Choroid plexus epithelial cell (primary cell): ENCODE results near the gene HENMT1.

Experiments used
- DNase-seq: peaks from one replicate; pipeline ENCODE4 v3.0.0-alpha.2; 2010; ENCODE audit warnings: low read depth
- H3K4me3 ChIP-seq: 2 replicates; pipeline ENCODE4 v1.5.1; 2011; ENCODE audit warnings: low read depth, mild to moderate bottlenecking, control low read depth, low read length, moderate library complexity
- CTCF ChIP-seq: conservative IDR thresholded peaks from 2 replicates; pipeline ENCODE4 v1.5.1; 2011; ENCODE audit warnings: low read depth, mild to moderate bottlenecking, control low read depth, inconsistent platforms, low read length, moderate library complexity

The HENMT1 gene

GRCh38 chr1:108610073-108610472 lies 50.8 kb downstream of the HENMT1 start:
- no peak for TF ChIP-seq CTCF
- DNase-seq, result peak; percentile 33
- no peak overlapping the region for H3K4me3 ChIP-seq

GRCh38 chr1:108609483-108610049 lies 51.3 kb downstream of the HENMT1 start:
- DNase-seq, result peak; percentile 30
- no peak for TF ChIP-seq CTCF
- H3K4me3 ChIP-seq, result no peak overlapping the region

GRCh38 chr1:108606478-108606877 lies 54.4 kb downstream of the HENMT1 start:
- H3K4me3 ChIP-seq, result no peak overlapping the region
- no peak for DNase-seq
- no peak for TF ChIP-seq CTCF

- DNase-seq, result no peak
- no peak overlapping the region for H3K4me3 ChIP-seq
- TF ChIP-seq CTCF, result no peak
These were observed 55.3 kb downstream of the HENMT1 start for GRCh38 chr1:108605633-108606032.

- no peak for DNase-seq
- no peak for TF ChIP-seq CTCF
- H3K4me3 ChIP-seq, result no peak overlapping the region
These were observed 59.0 kb downstream of the HENMT1 start for GRCh38 chr1:108601708-108602410.

- DNase-seq, result no peak
- TF ChIP-seq CTCF, result no peak
- H3K4me3 ChIP-seq, result no peak overlapping the region
These were observed 60.4 kb downstream of the HENMT1 start for GRCh38 chr1:108600504-108600903.

- no peak for DNase-seq
- no peak overlapping the region for H3K4me3 ChIP-seq
- TF ChIP-seq CTCF, result no peak
These were observed 62.6 kb downstream of the HENMT1 start for GRCh38 chr1:108598340-108598739.
